ENCODE data around the gene ZSWIM5.

Gene ZSWIM5

GRCh38 chr1:45205011-45205909, 1.1 kb downstream of the ZSWIM5 start (continued):
- TF ChIP-seq REST (tag by site-specific recombination; IDR thresholded peaks at IDR 0.05) (peak; percentile 94), ZNF600 (tag by site-specific recombination; IDR thresholded peaks at IDR 0.05) (peak; percentile 79; the same call in 1 of the 2 replicates), ZFP41 (tag by site-specific recombination; IDR thresholded peaks at IDR 0.05; ENCODE audit: borderline replicate concordance) (no peak), ZNF660 (tag by site-specific recombination; IDR thresholded peaks at IDR 0.05) (0 out of 2 replicates have a peak, but pooled peaks have one; percentile 43), ZNF23 (tag by site-specific recombination; IDR thresholded peaks at IDR 0.05; ENCODE audit: borderline replicate concordance) (no peak)

GRCh38 chr1:45200906-45201500, 5.4 kb downstream of the ZSWIM5 start:
- no peak overlapping the region for H3K27ac ChIP-seq (ENCODE audit: extremely low read depth, low read depth, low read length)
- no peak overlapping the region for H3K4me3 ChIP-seq (ENCODE audit: low read depth, low read length)
- CTCF ChIA-PET: no interaction called here
- TF ChIP-seq ZNF174 (tag by site-specific recombination; IDR thresholded peaks at IDR 0.05): no peak
- no peak for TF ChIP-seq ZNF155 (tag by site-specific recombination; IDR thresholded peaks at IDR 0.05)
- peak; percentile 80 for TF ChIP-seq ATF2 (tag by site-specific recombination; IDR thresholded peaks at IDR 0.05; ENCODE audit: low read depth)
- POLR2A ChIA-PET: no interaction called here
- H3K4me1 ChIP-seq (ENCODE audit: control insufficient read depth, insufficient read depth, low read length): peaks cover 10% of the 10 kb centered on the region
- no peaks in the 10 kb centered on the region for H3K9me3 ChIP-seq (ENCODE audit: control insufficient read depth, insufficient read depth, low read depth, low read length)
- H3K36me3 ChIP-seq (ENCODE audit: control insufficient read depth in 2 of 2, insufficient read depth in 1 of 2, low read length in 2 of 2): no peaks in the 10 kb centered on the region

- peaks cover 10% of the 10 kb centered on the region for H3K4me1 ChIP-seq (ENCODE audit: control insufficient read depth, insufficient read depth, low read length)
- no peaks in the 10 kb centered on the region for H3K36me3 ChIP-seq (ENCODE audit: control insufficient read depth in 2 of 2, insufficient read depth in 1 of 2, low read length in 2 of 2)
- CTCF ChIA-PET: interaction anchor here (0.6 kb wide), 1 partner anchor 25 kb away, joined by 5 read pairs; no protein-coding TSS in a partner anchor
- POLR2A ChIA-PET: no interaction called here
- H3K9me3 ChIP-seq (ENCODE audit: control insufficient read depth, insufficient read depth, low read depth, low read length): no peaks in the 10 kb centered on the region
- no peak overlapping the region for H3K4me3 ChIP-seq (ENCODE audit: low read depth, low read length)
- no peak overlapping the region for H3K27ac ChIP-seq (ENCODE audit: extremely low read depth, low read depth, low read length)
- TF ChIP-seq ZNF777 (tag by site-specific recombination; IDR thresholded peaks at IDR 0.05; ENCODE audit: borderline replicate concordance) (no peak), ZSCAN4 (tag by site-specific recombination; IDR thresholded peaks at IDR 0.05) (no peak), ZNF561 (tag by site-specific recombination; IDR thresholded peaks at IDR 0.05; ENCODE audit: borderline replicate concordance) (no peak), EGR2 (tag by site-specific recombination; IDR thresholded peaks at IDR 0.05; ENCODE audit: low read depth) (no peak), ZNF585B (tag by site-specific recombination; IDR thresholded peaks at IDR 0.05) (no peak), HOXD13 (CRISPR knock-in tag; IDR thresholded peaks at IDR 0.05; ENCODE audit: borderline replicate concordance) (no peak), BCL6B (tag by site-specific recombination; IDR thresholded peaks at IDR 0.05) (no peak), WT1 (tag by site-specific recombination; IDR thresholded peaks at IDR 0.05) (no peak), TCF7L2 (IDR thresholded peaks at IDR 0.05; ENCODE audit: borderline replicate concordance, low read depth, low read length) (no peak), ELK4 (IDR thresholded peaks at IDR 0.05; ENCODE audit: borderline replicate concordance, low read depth, low read length) (no peak), ZNF169 (tag by site-specific recombination; IDR thresholded peaks at IDR 0.05) (no peak), FEZF1 (tag by site-specific recombination; IDR thresholded peaks at IDR 0.05) (no peak), ZNF600 (tag by site-specific recombination; IDR thresholded peaks at IDR 0.05) (no peak), PBX3 (CRISPR knock-in tag; IDR thresholded peaks at IDR 0.05) (no peak)
Observed at GRCh38 chr1:45200435-45200834, 6.0 kb downstream of the ZSWIM5 start.

All from HEK293 (cell line).